Activated T-cell treated with anti-CD3 and anti-CD28 coated beads, Interleukin-2, amount 50 U/mL, for 4 hours (primary cell): ENCODE data around the gene CDKL1. TPM values are rescaled to one million over a fixed set of nuclear protein-coding genes. Genes with fewer than 3 reads are reported as not detected.
"Not testable (repeated sequence)": the region's sequence is repeated elsewhere in the genome, so short reads cannot be mapped to it uniquely, and the experiment has no call there.

ENCODE experiments used
- ATAC-seq, 2 donors: fragments of 200-7000 bp; cut with Tn5 transposase; one replicate each; pipeline ENCODE4 v1.10.0; 2021
- DNase-seq: peaks from one replicate; pipeline ENCODE4 v3.0.0-alpha.2; 2020
- H3K27me3 Mint-ChIP-seq: one replicate; pipeline ENCODE4 v1.8.0; 2021; ENCODE audit warnings: low read depth, mixed read lengths
- H3K36me3 Mint-ChIP-seq: one replicate; pipeline ENCODE4 v1.8.0; 2022; ENCODE audit warnings: mixed read lengths; ENCODE audit not compliant: insufficient read depth
- H3K4me1 Mint-ChIP-seq: one replicate; pipeline ENCODE4 v1.8.0; 2021; ENCODE audit warnings: low read depth, mixed read lengths
- H3K4me3 Mint-ChIP-seq: one replicate; pipeline ENCODE4 v1.8.0; 2021; ENCODE audit warnings: mild to moderate bottlenecking, moderate library complexity, mixed read lengths
- H3K9me3 Mint-ChIP-seq: one replicate; pipeline ENCODE4 v1.8.0; 2021; ENCODE audit warnings: mixed read lengths
- total RNA-seq, 3 donors: library from RNA; stranded (reverse); gene quantifications; one replicate each; pipeline ENCODE4 v1.2.1, GENCODE V29; 2021

CDKL1 gene
- total RNA-seq, 3 donors from 2014 or later, result 4.7 to 7.4 (median 7.2) TPM

- ATAC-seq, result no peak
- Mint-ChIP-seq H3K4me1 (peaks cover 10% of the 10 kb centered on the region), H3K4me3 (no peak overlapping the region), H3K36me3 (peaks cover 37% of the 10 kb centered on the region), H3K27me3 (no peaks in the 10 kb centered on the region), H3K9me3 (no peaks in the 10 kb centered on the region)
- DNase-seq, result no peak
These were observed 38.8 kb downstream of the CDKL1 start for GRCh38 chr14:50357753-50358395.

- Mint-ChIP-seq H3K9me3 (no peaks in the 10 kb centered on the region), H3K4me3 (no peak overlapping the region), H3K27me3 (no peaks in the 10 kb centered on the region), H3K36me3 (peaks cover 37% of the 10 kb centered on the region), H3K4me1 (peaks cover 4% of the 10 kb centered on the region)
- DNase-seq (no peak), ATAC-seq (no peak)
These were observed 39.6 kb downstream of the CDKL1 start for GRCh38 chr14:50357124-50357523.

DNA sequence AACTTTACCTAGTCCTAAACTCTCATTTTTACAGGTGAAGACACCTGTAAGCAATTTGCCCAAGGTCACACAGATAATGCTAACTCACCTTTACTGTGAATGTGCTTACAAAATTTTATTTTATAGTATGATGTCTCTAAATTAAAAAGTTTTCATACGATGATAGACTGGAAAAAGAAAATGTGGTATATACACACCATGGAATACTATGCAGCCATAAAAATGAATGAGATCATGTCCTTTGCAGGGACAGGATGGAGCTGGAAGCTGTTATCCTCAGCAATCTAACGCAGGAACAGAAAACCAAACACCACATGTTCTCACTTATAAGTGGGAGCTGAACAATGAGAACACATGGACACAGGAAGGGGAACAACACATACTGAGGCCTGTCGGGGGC lies 40.4 kb downstream of the CDKL1 start:
- DNase-seq, H3K4me3 Mint-ChIP-seq, H3K27me3 Mint-ChIP-seq, H3K4me1 Mint-ChIP-seq, H3K9me3 Mint-ChIP-seq, ATAC-seq: not testable (repeated sequence)
- peaks cover 37% of the 10 kb centered on the region for H3K36me3 Mint-ChIP-seq

GRCh38 chr14:50355692-50356091 lies 41.0 kb downstream of the CDKL1 start:
- no peaks in the 10 kb centered on the region for H3K9me3 Mint-ChIP-seq
- no peak overlapping the region for H3K4me3 Mint-ChIP-seq
- ATAC-seq, result no peak
- no peak for DNase-seq
- peaks cover 41% of the 10 kb centered on the region for H3K36me3 Mint-ChIP-seq
- peaks cover 4% of the 10 kb centered on the region for H3K4me1 Mint-ChIP-seq
- no peaks in the 10 kb centered on the region for H3K27me3 Mint-ChIP-seq

- H3K4me1 Mint-ChIP-seq, result no peaks in the 10 kb centered on the region
- no peak overlapping the region for H3K4me3 Mint-ChIP-seq
- no peaks in the 10 kb centered on the region for H3K9me3 Mint-ChIP-seq
- ATAC-seq (no peak), DNase-seq (no peak)
- H3K36me3 Mint-ChIP-seq, result peaks cover 37% of the 10 kb centered on the region
- no peaks in the 10 kb centered on the region for H3K27me3 Mint-ChIP-seq
These were observed 42.2 kb downstream of the CDKL1 start for GRCh38 chr14:50354527-50354926.

- Mint-ChIP-seq H3K4me1 (no peaks in the 10 kb centered on the region), H3K9me3 (no peaks in the 10 kb centered on the region)
- no peak for ATAC-seq
These were observed 43.6 kb downstream of the CDKL1 start for GRCh38 chr14:50353126-50353525.

DNA sequence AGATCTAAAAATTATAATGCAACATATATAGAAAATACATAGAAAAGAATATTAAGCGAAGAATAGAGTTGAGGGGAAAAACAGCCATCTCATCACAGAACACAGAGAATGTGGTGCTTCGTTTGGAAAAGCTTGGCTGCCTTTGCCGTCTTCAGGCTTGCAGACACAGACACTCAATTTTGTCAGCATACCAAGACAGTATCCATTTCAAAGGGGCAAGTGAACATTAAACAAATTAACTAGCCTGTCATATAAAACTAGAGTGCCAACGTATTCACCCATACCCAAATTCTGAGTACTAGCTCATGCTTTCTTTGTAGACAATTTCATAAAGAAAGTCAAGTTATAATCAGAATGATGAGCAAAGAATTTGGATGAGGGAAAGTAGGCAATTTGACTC lies 44.1 kb downstream of the CDKL1 start:
- no peak for DNase-seq
- no peaks in the 10 kb centered on the region for H3K4me1 Mint-ChIP-seq
- H3K9me3 Mint-ChIP-seq, result no peaks in the 10 kb centered on the region
- H3K36me3 Mint-ChIP-seq, result peaks cover 28% of the 10 kb centered on the region
- H3K4me3 Mint-ChIP-seq, result no peak overlapping the region
- H3K27me3 Mint-ChIP-seq, result no peaks in the 10 kb centered on the region
- no peak for ATAC-seq

More at GRCh38 chr14:50353126-50353525, 43.6 kb downstream of the CDKL1 start:
- no peak for DNase-seq
- Mint-ChIP-seq H3K36me3 (peaks cover 32% of the 10 kb centered on the region), H3K27me3 (no peaks in the 10 kb centered on the region), H3K4me3 (no peak overlapping the region)

- Mint-ChIP-seq H3K27me3 (no peaks in the 10 kb centered on the region), H3K4me3 (no peak overlapping the region)
These were observed 45.7 kb downstream of the CDKL1 start for GRCh38 chr14:50350975-50351374.

GRCh38 chr14:50348933-50349332 lies 47.7 kb downstream of the CDKL1 start:
- no peak for ATAC-seq
- no peaks in the 10 kb centered on the region for H3K27me3 Mint-ChIP-seq
- H3K36me3 Mint-ChIP-seq, result peaks cover 17% of the 10 kb centered on the region
- no peak for DNase-seq
- no peaks in the 10 kb centered on the region for H3K9me3 Mint-ChIP-seq
- no peak overlapping the region for H3K4me3 Mint-ChIP-seq
- H3K4me1 Mint-ChIP-seq, result peaks cover 11% of the 10 kb centered on the region

More at GRCh38 chr14:50350975-50351374, 45.7 kb downstream of the CDKL1 start:
- ATAC-seq (no peak), DNase-seq (no peak)
- Mint-ChIP-seq H3K9me3 (no peaks in the 10 kb centered on the region), H3K4me1 (no peaks in the 10 kb centered on the region), H3K36me3 (peaks cover 15% of the 10 kb centered on the region)

- DNase-seq (no peak), ATAC-seq (no peak)
- Mint-ChIP-seq H3K27me3 (no peaks in the 10 kb centered on the region), H3K9me3 (no peaks in the 10 kb centered on the region), H3K4me3 (no peak overlapping the region), H3K36me3 (peaks cover 17% of the 10 kb centered on the region), H3K4me1 (peaks cover 24% of the 10 kb centered on the region)
These were observed 49.2 kb downstream of the CDKL1 start for GRCh38 chr14:50347521-50347920.

- no peak for DNase-seq
- H3K27me3 Mint-ChIP-seq, result no peaks in the 10 kb centered on the region
- H3K36me3 Mint-ChIP-seq, result peaks cover 14% of the 10 kb centered on the region
- no peak overlapping the region for H3K4me3 Mint-ChIP-seq
- no peak for ATAC-seq
- peaks cover 24% of the 10 kb centered on the region for H3K4me1 Mint-ChIP-seq
- H3K9me3 Mint-ChIP-seq, result no peaks in the 10 kb centered on the region
These were observed 50.7 kb downstream of the CDKL1 start for GRCh38 chr14:50345846-50346422.

DNA sequence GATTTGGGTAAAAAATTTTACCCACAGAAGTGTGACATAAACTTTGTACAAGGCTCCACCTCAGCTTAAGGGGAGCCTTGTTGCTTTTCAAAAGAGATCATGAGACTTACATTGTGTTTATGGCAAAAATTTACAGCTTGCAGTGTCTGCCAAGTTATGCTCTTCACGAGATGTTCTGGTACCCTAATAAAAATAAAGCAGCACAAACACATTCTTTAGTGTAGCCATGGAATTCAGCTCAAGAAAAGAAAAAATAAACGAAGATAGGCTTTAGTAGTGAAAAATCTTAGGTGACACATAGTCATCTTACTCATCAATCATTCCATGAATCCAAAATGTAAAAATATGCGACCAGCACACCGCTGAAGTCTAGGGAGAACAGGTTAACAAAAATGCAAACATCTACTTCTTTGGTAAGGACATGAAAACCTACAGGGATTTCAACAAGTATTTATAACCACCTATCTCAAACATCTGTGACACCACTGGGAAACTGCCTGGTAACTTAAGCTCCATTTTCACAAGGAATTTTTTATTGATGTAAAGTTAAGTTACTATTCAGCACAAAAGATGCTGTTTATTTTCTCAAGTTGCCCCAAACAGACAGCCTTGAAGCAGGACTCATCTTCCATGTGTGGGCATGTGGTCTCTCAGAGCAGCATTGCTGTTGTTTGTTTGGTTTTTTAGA lies 51.7 kb downstream of the CDKL1 start:
- Mint-ChIP-seq H3K36me3 (peaks cover 14% of the 10 kb centered on the region), H3K4me1 (peaks cover 24% of the 10 kb centered on the region), H3K27me3 (no peaks in the 10 kb centered on the region), H3K9me3 (no peaks in the 10 kb centered on the region), H3K4me3 (no peak overlapping the region)
- DNase-seq, result no peak
- ATAC-seq, result no peak

GRCh38 chr14:50344116-50344775 lies 52.4 kb downstream of the CDKL1 start:
- DNase-seq (peak; percentile 50), ATAC-seq (peak; percentile 97 to 98)
- peaks cover 24% of the 10 kb centered on the region for H3K4me1 Mint-ChIP-seq
- no peaks in the 10 kb centered on the region for H3K9me3 Mint-ChIP-seq
- peaks cover 14% of the 10 kb centered on the region for H3K36me3 Mint-ChIP-seq
- H3K27me3 Mint-ChIP-seq, result no peaks in the 10 kb centered on the region
- H3K4me3 Mint-ChIP-seq, result peak overlapping the region; percentile 9

- Mint-ChIP-seq H3K9me3 (no peaks in the 10 kb centered on the region), H3K4me3 (no peak overlapping the region), H3K36me3 (peaks cover 15% of the 10 kb centered on the region), H3K4me1 (peaks cover 24% of the 10 kb centered on the region), H3K27me3 (no peaks in the 10 kb centered on the region)
- ATAC-seq (no peak), DNase-seq (no peak)
These were observed 53.2 kb downstream of the CDKL1 start for GRCh38 chr14:50343434-50343833.
